AG10803 (cell line): Measurements from ENCODE around the gene FANCB.

Experiments used
- DNase-seq: peaks from one replicate; pipeline ENCODE4 v3.0.0; 2010; ENCODE audit warnings: low read depth
- H3K4me3 ChIP-seq: 2 replicates; pipeline ENCODE4 v1.5.1; 2011; ENCODE audit warnings: mild to moderate bottlenecking, low read length, control low read depth
- TF ChIP-seq, protein P1 (sequence below): conservative IDR thresholded peaks from 2 replicates; pipeline ENCODE4 v1.5.1; 2011; ENCODE audit warnings: mild to moderate bottlenecking, low read length, control low read depth, inconsistent platforms

Gene FANCB

DNA sequence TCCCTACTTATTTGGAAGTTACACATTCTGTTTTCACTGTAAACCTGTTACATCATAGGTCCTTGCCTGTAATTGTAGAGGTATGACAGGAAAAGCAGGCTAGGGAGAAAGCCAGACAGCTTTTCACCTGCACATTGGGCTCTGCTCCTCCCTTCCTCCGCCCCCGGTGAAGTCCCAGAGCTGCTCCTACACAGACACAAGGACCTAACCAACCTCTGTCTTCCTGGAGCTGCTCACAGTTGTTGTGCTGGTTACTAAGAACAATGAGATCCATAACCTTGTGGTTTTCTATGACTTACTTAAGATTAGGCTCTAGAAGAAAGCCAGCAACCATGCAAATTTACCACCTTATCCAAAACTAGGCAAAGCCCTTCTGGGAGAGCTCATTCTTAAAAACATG is 40.4 kb upstream of the FANCB start:
- no peak for DNase-seq
- TF ChIP-seq, protein P1, sequence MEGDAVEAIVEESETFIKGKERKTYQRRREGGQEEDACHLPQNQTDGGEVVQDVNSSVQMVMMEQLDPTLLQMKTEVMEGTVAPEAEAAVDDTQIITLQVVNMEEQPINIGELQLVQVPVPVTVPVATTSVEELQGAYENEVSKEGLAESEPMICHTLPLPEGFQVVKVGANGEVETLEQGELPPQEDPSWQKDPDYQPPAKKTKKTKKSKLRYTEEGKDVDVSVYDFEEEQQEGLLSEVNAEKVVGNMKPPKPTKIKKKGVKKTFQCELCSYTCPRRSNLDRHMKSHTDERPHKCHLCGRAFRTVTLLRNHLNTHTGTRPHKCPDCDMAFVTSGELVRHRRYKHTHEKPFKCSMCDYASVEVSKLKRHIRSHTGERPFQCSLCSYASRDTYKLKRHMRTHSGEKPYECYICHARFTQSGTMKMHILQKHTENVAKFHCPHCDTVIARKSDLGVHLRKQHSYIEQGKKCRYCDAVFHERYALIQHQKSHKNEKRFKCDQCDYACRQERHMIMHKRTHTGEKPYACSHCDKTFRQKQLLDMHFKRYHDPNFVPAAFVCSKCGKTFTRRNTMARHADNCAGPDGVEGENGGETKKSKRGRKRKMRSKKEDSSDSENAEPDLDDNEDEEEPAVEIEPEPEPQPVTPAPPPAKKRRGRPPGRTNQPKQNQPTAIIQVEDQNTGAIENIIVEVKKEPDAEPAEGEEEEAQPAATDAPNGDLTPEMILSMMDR, result no peak
- H3K4me3 ChIP-seq, result no peak overlapping the region

DNA sequence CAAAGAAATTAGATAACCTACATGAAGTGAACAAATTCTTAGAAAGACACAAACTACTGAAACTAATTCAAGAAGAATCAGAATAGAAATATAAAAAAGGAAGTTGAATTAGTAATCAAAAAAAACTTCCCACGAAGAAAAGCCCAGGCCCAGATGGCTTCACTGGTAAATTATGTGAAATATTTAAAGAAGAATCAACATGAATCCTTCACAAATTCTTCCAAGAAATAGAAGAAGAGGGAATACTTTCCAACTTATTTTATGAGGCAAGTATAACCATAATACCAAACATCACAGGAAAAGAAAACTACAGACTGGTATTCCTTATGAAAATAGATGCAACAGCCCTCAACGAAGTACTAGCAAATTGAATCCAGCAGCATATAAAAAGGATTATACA is 31.0 kb upstream of the FANCB start:
- peak; percentile 66 for DNase-seq
- TF ChIP-seq, protein P1, result no peak
- no peak overlapping the region for H3K4me3 ChIP-seq

DNA sequence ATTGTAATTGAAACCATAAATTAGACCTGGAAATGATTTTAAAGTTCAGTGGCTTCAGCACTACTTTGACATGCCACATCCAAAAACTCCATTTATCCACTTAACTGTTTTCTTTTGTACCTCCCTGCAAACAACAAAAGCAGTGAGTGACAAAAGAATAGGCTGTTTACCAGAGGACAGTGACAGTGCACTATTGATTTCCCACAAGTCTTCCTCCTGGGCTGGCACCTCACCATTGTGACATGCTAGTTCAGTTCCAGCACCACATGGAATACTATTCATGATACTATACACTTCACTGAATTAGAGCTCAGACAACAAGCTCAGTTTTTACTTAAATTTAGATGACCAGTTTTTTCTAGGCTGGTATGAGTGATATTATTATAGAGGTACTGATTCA is 29.7 kb upstream of the FANCB start:
- no peak for DNase-seq
- TF ChIP-seq, protein P1, result no peak
- no peak overlapping the region for H3K4me3 ChIP-seq

DNA sequence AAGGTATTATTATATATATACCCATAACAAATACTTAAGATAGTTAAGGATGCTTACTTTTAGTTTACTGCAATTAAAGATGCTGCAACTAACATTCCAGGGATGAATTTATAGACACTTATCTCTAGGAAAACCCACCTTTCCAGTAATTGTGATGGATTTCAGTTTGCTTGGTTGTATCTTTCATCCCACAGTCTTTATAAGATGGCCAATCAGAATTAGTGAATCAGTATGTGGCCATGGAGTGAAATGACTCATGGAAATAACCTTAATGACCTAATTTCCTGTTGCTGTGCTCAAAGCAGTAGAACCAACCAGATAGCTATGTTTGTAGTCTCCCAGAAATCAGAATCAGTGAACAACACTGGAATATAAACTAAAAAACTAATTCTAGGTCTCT is 26.7 kb upstream of the FANCB start:
- H3K4me3 ChIP-seq, result no peak overlapping the region
- peak; percentile 39 for DNase-seq
- TF ChIP-seq, protein P1, result no peak

DNA sequence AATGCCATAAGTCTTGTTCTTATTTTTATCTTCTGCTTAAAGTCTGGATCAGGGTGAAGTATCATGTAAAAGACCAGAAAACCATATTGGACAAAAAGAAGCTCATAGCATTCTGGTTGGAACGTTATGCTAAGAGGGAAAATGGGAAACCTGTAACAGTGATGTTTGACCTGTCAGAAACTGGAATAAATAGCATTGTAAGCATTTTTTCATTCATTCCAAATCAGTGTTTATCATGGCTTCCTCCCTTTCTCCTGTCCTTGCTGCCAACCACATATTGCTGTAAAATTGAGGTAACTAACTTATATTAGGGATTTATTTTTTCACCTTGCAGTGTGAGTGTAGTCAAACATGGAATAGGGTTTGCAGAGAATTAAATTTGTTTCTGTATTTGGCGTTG is 24.2 kb upstream of the FANCB start:
- no peak overlapping the region for H3K4me3 ChIP-seq
- no peak for DNase-seq
- TF ChIP-seq, protein P1, result no peak

DNA sequence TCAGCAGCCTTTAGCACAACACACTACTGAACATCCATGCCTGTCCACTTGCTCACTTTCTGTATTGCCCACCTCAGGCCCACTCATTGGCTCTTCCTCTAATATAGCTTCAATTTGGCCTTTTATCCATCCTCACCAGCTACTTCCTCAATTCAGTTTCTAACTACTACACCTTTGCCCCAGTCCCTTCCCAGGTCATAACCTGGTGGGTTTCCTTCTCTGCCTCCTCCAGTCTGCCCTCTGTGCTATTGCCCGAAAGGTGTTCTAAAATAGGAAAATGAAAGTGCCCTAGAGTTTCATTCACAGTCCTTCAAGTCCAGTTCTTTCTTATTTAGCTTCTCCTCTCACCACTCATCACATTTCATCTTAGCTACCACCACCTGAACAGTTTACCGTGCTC is 23.4 kb upstream of the FANCB start:
- DNase-seq, result no peak
- no peak overlapping the region for H3K4me3 ChIP-seq
- TF ChIP-seq, protein P1, result no peak

DNA sequence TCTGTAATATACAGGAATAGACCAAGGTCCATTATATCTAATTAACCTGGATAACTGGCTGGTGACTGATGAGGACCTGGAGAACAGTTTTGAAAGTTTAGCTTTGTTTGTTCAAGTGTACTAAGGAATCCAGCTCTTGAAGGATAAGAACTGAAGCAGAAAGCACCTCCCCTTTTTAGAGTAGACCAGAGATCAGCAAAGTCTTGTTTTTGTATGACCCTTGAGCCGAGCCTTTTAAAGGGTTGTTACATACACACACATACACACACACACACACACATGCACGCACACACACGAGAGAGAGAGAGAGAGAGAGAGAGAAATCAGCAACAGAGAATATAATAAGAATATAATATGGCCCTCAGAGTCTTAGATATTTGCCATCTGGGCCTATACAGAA is 13.4 kb upstream of the FANCB start:
- DNase-seq, result no peak
- TF ChIP-seq, protein P1, result no peak
- no peak overlapping the region for H3K4me3 ChIP-seq
